Cardiac fibroblast (primary cell): ENCODE measurements around the gene FAM118A.

ENCODE experiments used
- DNase-seq, 2 donors: peaks; one replicate each; pipeline versions ENCODE4 v3.0.0 to v3.0.0-alpha.2; 2010; ENCODE audit warnings: low read depth in 2 of 2
- H3K4me3 ChIP-seq, 2 donors: replicated peaks in 1 of 2; 1 replicate in 1 of 2; 2 replicates in 1 of 2; pipeline ENCODE4 v1.5.1; 2011; ENCODE audit warnings: low read depth in 2 of 2, low read length in 2 of 2, mild to moderate bottlenecking in 2 of 2, moderate library complexity in 1 of 2
- CTCF ChIP-seq: IDR thresholded peaks from one replicate; pipeline ENCODE4 v1.5.1; 2011; ENCODE audit warnings: low read depth, mild to moderate bottlenecking, low read length, inconsistent platforms

Gene FAM118A

GRCh38 chr22:45304971-45305370 is 4.8 kb upstream of the FAM118A start:
- H3K4me3 ChIP-seq: no peak overlapping the region
- no peak for TF ChIP-seq CTCF
- DNase-seq: no peak

GRCh38 chr22:45305456-45306075 is 4.2 kb upstream of the FAM118A start:
- no peak overlapping the region for H3K4me3 ChIP-seq
- no peak for TF ChIP-seq CTCF
- no peak for DNase-seq

- no peak for DNase-seq
- H3K4me3 ChIP-seq: no peak overlapping the region
- TF ChIP-seq CTCF: no peak
Measured at GRCh38 chr22:45306139-45306538, 3.6 kb upstream of the FAM118A start.

- no peak for TF ChIP-seq CTCF
- no peak overlapping the region for H3K4me3 ChIP-seq
- no peak for DNase-seq
Measured at GRCh38 chr22:45308391-45308956, 1.3 kb upstream of the FAM118A start.

- peak overlapping the region; percentile 35 to 49 for H3K4me3 ChIP-seq
- no peak for DNase-seq
- TF ChIP-seq CTCF: no peak
Measured at GRCh38 chr22:45308957-45309421, 745 bp upstream of the FAM118A start.

- no peak for TF ChIP-seq CTCF
- DNase-seq: peak in 1 of 2 donors; percentile 9
- peak overlapping the region; percentile 83 to 90 for H3K4me3 ChIP-seq
Measured at GRCh38 chr22:45310331-45310976, 720 bp downstream of the FAM118A start.
